PC-9 (cell line): ENCODE measurements around the gene C14orf132. TPM values are rescaled to one million over a fixed set of nuclear protein-coding genes. Genes with fewer than 3 reads are reported as not detected.
A peak's percentile ranks its signal among the peaks of the same experiment; 100 is the strongest.

Source experiments
- BruUV-seq: library from RNA; stranded (reverse); fragments of 400-500 nt; replicated peaks from 2 replicates; lab custom pipeline; 2021; lab: Mats Ljungman, UMichigan
- CTCF ChIA-PET: fragments of 300-600 bp; sonication (Branson Sonifier 250); formaldehyde crosslinking; loops from one replicate; lab custom pipeline; 2022; ENCODE audit warnings: antibody characterized with exemption; lab: Charles Lee
- POLR2A ChIA-PET: fragments of 300-600 bp; sonication (Branson Sonifier 250); formaldehyde crosslinking; loops from one replicate; lab custom pipeline; 2022; ENCODE audit warnings: antibody characterized with exemption; ENCODE audit not compliant: unreplicated experiment; lab: Charles Lee
- DNase-seq, 2 experiments: peaks; one replicate each; pipeline versions ENCODE4 v3.0.0 to v3.0.0-alpha.2; 2015 to 2022; ENCODE audit warnings: mixed read lengths in 1 of 2
- H2AFZ ChIP-seq: fragments of 200-600 bp; sonication (generic); 2 replicates; pipeline ENCODE4 v1.8.1; 2017; ENCODE audit warnings: antibody characterized with exemption
- H3F3A ChIP-seq: fragments of 200-600 bp; sonication (generic); 2 replicates; pipeline ENCODE4 v1.8.1; 2017; ENCODE audit warnings: antibody characterized with exemption, mild to moderate bottlenecking, low read depth; ENCODE audit not compliant: insufficient read depth
- H3K27ac ChIP-seq: fragments of 200-600 bp; sonication (generic); 2 replicates; pipeline ENCODE4 v1.6.1; 2016; ENCODE audit warnings: mixed run types
- H3K27me3 ChIP-seq: fragments of 200-600 bp; sonication (generic); 2 replicates; pipeline ENCODE4 v1.6.1; 2016; ENCODE audit warnings: low read depth, mixed run types; ENCODE audit not compliant: insufficient read depth
- H3K36me3 ChIP-seq: fragments of 200-600 bp; sonication (generic); 2 replicates; pipeline ENCODE4 v1.6.1; 2016; ENCODE audit warnings: low read depth, mixed run types
- H3K4me1 ChIP-seq: fragments of 200-600 bp; sonication (generic); replicated peaks from 2 replicates; pipeline ENCODE4 v1.6.1; 2016; ENCODE audit warnings: mixed run types; ENCODE audit not compliant: insufficient read depth
- H3K4me2 ChIP-seq: fragments of 200-600 bp; sonication (generic); 2 replicates; pipeline ENCODE4 v1.6.1; 2017; ENCODE audit warnings: mixed run types
- H3K4me3 ChIP-seq: fragments of 200-600 bp; sonication (generic); 2 replicates; pipeline ENCODE4 v1.6.1; 2016; ENCODE audit warnings: mixed run types
- H3K79me2 ChIP-seq: fragments of 200-600 bp; sonication (generic); 2 replicates; pipeline ENCODE4 v1.6.1; 2017; ENCODE audit warnings: low read depth, mixed run types
- H3K9me2 ChIP-seq: fragments of 200-600 bp; sonication (generic); 2 replicates; pipeline ENCODE4 v1.8.1; 2017; ENCODE audit warnings: mild to moderate bottlenecking; ENCODE audit not compliant: insufficient read depth
- H3K9me3 ChIP-seq: fragments of 200-600 bp; sonication (generic); 2 replicates; pipeline ENCODE4 v1.8.1; 2016; ENCODE audit warnings: low read depth; ENCODE audit not compliant: insufficient read depth
- H4K20me1 ChIP-seq: fragments of 200-600 bp; sonication (generic); 2 replicates; pipeline ENCODE4 v1.8.1; 2017; ENCODE audit not compliant: insufficient read depth
- EZH2 ChIP-seq: fragments of 200-600 bp; sonication (generic); IDR thresholded peaks from 2 replicates; pipeline ENCODE4 v1.8.0; 2017; ENCODE audit warnings: antibody characterized with exemption, low read depth
- intact Hi-C: fragments of 100-400 bp; cut with micrococcal nuclease; formaldehyde crosslinking; loops from one replicate; pipeline ENCODE4 v1.10.0; 2022; ENCODE audit not compliant: unreplicated experiment
- total RNA-seq: library from RNA; stranded (reverse); gene quantifications from 2 replicates; pipeline ENCODE4 v1.2.3, GENCODE V29; 2021
- TF ChIP-seq, protein P1 (sequence below): fragments of 200-600 bp; sonication (generic); conservative IDR thresholded peaks from 2 replicates; pipeline ENCODE4 v1.6.1; 2017; ENCODE audit warnings: mixed run types, antibody characterized with exemption, mild to moderate bottlenecking, moderate library complexity

C14orf132 gene
- total RNA-seq, 1 experiment from 2014 or later, result not detected

DNA sequence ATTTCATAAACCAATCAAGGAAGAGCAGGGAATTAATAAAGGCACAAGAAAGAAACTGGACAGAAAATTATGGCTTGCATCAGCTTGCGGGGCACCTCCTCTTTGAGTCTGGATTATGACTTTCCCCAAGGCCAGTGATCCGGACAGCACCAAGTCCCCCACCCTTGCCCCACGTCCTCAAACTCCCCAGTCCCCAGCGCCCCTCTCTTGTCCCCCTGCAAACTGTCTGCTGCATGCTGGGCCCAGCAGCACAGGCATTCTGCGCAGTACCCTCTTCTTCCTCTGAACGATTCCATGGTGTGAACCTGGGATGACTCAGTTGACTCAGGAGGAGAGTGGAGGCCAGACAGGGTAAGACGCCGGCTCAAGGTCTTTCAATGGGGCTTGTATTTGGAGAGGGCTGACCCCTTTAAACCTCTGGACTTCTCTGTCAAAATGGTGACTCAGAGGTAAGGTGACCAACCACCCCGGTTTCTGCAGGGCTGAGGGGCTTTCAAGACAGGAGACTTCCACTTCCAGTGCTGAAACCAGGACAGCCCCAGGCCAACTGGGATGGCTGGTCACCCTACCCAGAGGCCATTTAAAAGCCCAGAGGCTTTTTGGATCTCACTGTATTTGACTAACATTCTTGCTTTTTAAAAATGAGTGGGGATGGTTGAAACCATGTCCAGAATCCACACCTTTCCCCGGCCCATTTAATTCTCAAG, 13.5 kb downstream of the C14orf132 start:
- intact Hi-C loops, result no loop called here
- no peak overlapping the region for H2AFZ ChIP-seq
- H3K4me3 ChIP-seq, result no peak overlapping the region
- no peak overlapping the region for H3K27ac ChIP-seq
- H3K79me2 ChIP-seq, result no peaks in the 10 kb centered on the region
- H3K36me3 ChIP-seq, result no peaks in the 10 kb centered on the region
- no peak for DNase-seq
- H4K20me1 ChIP-seq, result no peaks in the 10 kb centered on the region
- peaks cover 28% of the 10 kb centered on the region for H3K27me3 ChIP-seq
- H3K4me1 ChIP-seq, result 0 out of 2 replicates have a peak, but pooled peaks cover 3% of the 10 kb centered on the region
- H3K4me2 ChIP-seq, result no peak overlapping the region
- POLR2A ChIA-PET, result no interaction called here
- CTCF ChIA-PET, result no interaction called here
- no peaks in the 10 kb centered on the region for H3F3A ChIP-seq
- no peaks in the 10 kb centered on the region for H3K9me2 ChIP-seq
- H3K9me3 ChIP-seq, result no peaks in the 10 kb centered on the region
- no TSS peak for BruUV-seq
- TF ChIP-seq EZH2, result no peak
- TF ChIP-seq, protein P1, sequence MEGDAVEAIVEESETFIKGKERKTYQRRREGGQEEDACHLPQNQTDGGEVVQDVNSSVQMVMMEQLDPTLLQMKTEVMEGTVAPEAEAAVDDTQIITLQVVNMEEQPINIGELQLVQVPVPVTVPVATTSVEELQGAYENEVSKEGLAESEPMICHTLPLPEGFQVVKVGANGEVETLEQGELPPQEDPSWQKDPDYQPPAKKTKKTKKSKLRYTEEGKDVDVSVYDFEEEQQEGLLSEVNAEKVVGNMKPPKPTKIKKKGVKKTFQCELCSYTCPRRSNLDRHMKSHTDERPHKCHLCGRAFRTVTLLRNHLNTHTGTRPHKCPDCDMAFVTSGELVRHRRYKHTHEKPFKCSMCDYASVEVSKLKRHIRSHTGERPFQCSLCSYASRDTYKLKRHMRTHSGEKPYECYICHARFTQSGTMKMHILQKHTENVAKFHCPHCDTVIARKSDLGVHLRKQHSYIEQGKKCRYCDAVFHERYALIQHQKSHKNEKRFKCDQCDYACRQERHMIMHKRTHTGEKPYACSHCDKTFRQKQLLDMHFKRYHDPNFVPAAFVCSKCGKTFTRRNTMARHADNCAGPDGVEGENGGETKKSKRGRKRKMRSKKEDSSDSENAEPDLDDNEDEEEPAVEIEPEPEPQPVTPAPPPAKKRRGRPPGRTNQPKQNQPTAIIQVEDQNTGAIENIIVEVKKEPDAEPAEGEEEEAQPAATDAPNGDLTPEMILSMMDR, result no peak

DNA sequence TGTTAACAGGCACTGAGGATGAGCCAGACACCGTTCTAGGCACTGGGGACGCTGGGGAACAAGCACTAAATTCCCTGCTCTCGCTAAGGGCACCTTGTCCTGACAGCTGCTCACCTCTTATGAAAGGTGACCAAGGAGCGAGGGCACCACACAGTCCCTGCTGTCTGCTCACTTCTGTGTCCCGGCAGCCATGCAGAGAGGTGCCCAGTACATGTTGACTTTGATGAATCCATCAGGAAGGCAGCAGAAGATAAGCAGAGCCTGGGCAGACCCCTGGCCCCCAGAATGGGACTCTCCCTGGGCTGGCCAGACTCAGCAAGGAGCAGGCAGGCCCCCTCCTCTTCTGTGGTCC, 14.1 kb downstream of the C14orf132 start:
- Histone ChIP-seq H3K4me2 (no peak overlapping the region), H3K36me3 (no peaks in the 10 kb centered on the region), H2AFZ (no peak overlapping the region), H3K9me2 (no peaks in the 10 kb centered on the region), H3K27me3 (peaks cover 28% of the 10 kb centered on the region), H4K20me1 (no peaks in the 10 kb centered on the region), H3K4me1 (0 out of 2 replicates have a peak, but pooled peaks cover 3% of the 10 kb centered on the region), H3F3A (no peaks in the 10 kb centered on the region), H3K9me3 (no peaks in the 10 kb centered on the region), H3K27ac (no peak overlapping the region), H3K79me2 (no peaks in the 10 kb centered on the region), H3K4me3 (no peak overlapping the region)
- DNase-seq, result no peak
- TF ChIP-seq EZH2, result no peak
- TF ChIP-seq, protein P1, result no peak
- intact Hi-C loops, result no loop called here
- CTCF ChIA-PET, result no interaction called here
- POLR2A ChIA-PET, result no interaction called here
- BruUV-seq, result no TSS peak

DNA sequence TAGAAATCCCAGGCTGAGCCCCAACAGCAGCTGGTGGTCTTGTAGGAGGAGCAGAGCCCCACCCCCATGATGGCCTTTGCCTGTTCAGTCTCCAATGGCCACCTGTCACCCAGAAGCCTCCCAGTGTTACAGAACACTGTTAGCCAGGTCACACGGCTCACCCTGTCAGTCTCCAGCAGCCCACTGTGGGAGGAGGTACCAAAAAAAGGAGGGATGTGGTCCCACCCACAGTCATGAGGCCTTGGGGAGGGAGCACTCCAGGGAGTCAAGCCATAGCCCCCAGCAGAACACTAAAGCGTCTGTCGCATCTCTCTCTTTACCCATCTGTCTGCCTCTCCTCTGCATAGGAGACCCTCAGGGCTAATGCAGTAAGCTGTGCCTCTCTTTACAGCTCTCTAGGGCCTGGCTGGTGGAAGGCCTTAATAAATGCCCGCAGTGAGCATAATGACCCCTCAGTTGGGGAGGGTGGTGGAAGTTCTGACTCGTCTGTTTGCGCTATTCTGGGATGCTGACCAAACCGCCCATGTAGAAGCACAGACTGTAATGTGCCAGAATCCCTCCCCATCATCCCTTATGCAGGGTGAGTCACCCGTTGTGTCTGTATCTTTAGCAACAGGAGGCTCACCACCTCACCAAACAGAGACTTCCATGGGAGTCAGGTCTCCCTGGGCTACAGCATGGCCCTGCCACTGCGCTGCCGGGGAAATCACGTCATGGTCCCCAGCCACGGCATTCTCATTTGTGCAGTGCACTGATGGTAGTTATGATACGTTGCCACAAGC, 14.6 kb downstream of the C14orf132 start:
- ChIA-PET CTCF (no interaction called here), POLR2A (no interaction called here)
- no peak for TF ChIP-seq EZH2
- TF ChIP-seq, protein P1, result no peak
- DNase-seq, result peak in 1 of 2 experiments; percentile 38
- BruUV-seq, result no TSS peak
- no peak overlapping the region for H3K4me3 ChIP-seq
- 0 out of 2 replicates have a peak, but pooled peaks cover 3% of the 10 kb centered on the region for H3K4me1 ChIP-seq
- H3K36me3 ChIP-seq, result no peaks in the 10 kb centered on the region
- H3K27ac ChIP-seq, result no peak overlapping the region
- no peaks in the 10 kb centered on the region for H4K20me1 ChIP-seq
- no peaks in the 10 kb centered on the region for H3K9me3 ChIP-seq
- no peaks in the 10 kb centered on the region for H3K9me2 ChIP-seq
- intact Hi-C loops, result no loop called here
- H2AFZ ChIP-seq, result no peak overlapping the region
- no peaks in the 10 kb centered on the region for H3F3A ChIP-seq
- no peaks in the 10 kb centered on the region for H3K79me2 ChIP-seq
- H3K27me3 ChIP-seq, result peaks cover 25% of the 10 kb centered on the region
- H3K4me2 ChIP-seq, result no peak overlapping the region
